Neutrophil (primary cell): ENCODE results near the gene NFAM1.

Experiments
- H3K27ac ChIP-seq: fragments of 200-600 bp; sonication (generic); 2 replicates; pipeline ENCODE4 v1.5.1; 2016; ENCODE audit warnings: mild to moderate bottlenecking, moderate library complexity
- H3K27me3 ChIP-seq: fragments of 200-600 bp; sonication (generic); 2 replicates; pipeline ENCODE4 v1.6.0; 2016; ENCODE audit warnings: mild to moderate bottlenecking
- H3K36me3 ChIP-seq: fragments of 200-600 bp; sonication (generic); 2 replicates; pipeline ENCODE4 v1.5.1; 2017
- H3K4me1 ChIP-seq, 2 experiments: fragments of 200-600 bp in 1 of 2; sonication (generic) in 1 of 2; 1 replicate in 1 of 2; 2 replicates in 1 of 2; pipeline versions ENCODE4 v1.5.1 to v1.6.1; 2013 to 2016; ENCODE audit warnings: low read depth in 1 of 2, low read length in 1 of 2, mild to moderate bottlenecking in 1 of 2, moderate library complexity in 1 of 2; ENCODE audit not compliant: control insufficient read depth in 1 of 2, insufficient read depth in 1 of 2
- H3K4me3 ChIP-seq, 2 experiments: fragments of 200-600 bp in 1 of 2; sonication (generic) in 1 of 2; 1 replicate in 1 of 2; 2 replicates in 1 of 2; pipeline ENCODE4 v1.5.1; 2013 to 2016; ENCODE audit warnings: low read depth in 1 of 2, low read length in 1 of 2, mild to moderate bottlenecking in 1 of 2, moderate library complexity in 1 of 2
- H3K9me3 ChIP-seq: fragments of 200-600 bp; sonication (generic); 2 replicates; pipeline ENCODE4 v1.5.1; 2016
- CTCF ChIP-seq: fragments of 200-600 bp; sonication (generic); IDR thresholded peaks from 2 replicates; pipeline ENCODE4 v1.5.1; 2016; ENCODE audit warnings: antibody characterized with exemption

The NFAM1 gene

DNA sequence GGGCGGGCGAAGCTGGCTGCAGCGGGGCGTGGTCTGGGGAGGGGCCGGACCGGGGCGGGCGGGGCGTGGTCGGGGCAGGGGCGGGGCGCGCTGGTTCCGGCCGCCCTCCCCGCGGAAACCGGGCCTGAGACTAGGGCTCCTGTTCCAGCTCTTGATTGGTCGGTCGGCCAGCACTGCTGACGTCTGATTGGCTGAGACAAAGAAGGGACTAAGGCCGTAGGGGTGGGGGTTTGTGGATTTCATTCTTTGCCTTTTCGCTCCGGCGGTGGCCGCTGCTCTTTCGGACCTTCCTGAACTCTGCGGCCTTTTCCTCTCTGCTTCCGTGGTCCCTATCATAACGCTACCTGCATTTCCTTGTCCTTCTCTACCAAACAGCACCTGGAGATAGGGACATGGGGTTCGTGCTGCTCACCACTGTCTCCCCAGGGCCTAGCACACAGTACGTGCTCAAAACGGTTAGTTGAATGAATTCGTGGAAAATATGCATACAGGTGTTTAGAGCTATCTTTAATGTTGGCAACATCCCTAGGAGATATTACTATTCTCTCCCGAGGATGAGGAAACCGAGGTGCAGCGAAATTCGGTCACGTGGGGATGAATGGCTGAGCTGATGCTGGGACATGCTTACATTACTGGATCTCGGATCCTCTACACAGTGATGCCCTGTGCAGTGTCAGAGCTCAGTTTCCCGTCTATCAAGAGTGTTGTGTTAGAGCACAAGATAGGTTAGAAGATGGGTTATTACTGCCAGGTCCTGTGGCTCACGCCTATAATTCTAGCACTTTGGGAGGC is 62.8 kb downstream of the NFAM1 start:
- H3K27ac ChIP-seq = peak overlapping the region; percentile 62

DNA sequence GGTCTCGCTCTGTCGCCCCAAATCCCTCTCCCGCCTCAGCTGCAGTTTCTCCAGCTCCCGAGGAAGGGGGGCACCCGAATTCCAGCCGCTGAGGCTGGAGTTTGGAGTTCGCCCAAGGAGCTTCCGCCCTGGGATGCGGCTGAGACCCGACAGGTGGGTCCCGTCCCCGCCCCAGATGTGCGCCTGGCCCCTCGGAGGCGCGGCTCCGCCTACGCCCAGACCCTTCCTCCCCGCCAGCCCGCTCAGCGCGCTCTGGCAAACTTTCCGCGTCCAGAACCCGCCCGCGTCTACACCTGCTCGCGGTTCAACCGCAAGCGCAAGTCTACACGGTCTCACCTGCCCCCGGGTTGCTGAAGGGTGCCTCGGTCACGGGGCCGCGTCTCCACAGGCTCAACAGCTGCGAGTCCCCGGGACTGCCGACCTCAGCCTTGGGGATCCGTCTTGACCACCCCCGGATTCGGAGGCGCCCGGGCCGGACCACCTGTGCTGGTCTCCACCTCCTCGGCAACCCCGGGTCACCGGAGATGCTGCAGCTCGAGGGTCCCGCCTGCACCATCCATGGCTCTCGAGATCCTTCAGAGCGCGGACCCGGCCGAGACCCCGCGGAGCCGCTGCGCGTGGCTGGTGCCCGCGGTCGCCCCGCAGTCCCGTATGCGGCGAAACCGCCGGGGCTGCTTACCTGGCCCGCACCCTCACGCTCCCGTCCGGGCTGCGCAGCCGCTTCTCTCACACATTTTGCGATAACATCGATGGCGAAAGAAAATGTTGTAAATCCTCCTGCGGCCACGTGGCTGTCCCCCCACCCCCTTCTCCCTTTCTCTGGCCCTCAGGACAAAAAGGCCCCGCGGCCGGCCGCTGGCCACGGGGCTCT is 63.6 kb downstream of the NFAM1 start:
- Histone ChIP-seq H3K27me3 (peaks cover 83% of the 10 kb centered on the region), H3K4me3 (peak overlapping the region; percentile 62 to 94), H3K36me3 (no peaks in the 10 kb centered on the region), H3K4me1 (peaks cover 17 to 21% of the 10 kb centered on the region in 2 experiments), H3K27ac (peak overlapping the region; percentile 62), H3K9me3 (no peaks in the 10 kb centered on the region)
- TF ChIP-seq CTCF = no peak

More for the DNA sequence above, 62.8 kb downstream of the NFAM1 start:
- Histone ChIP-seq H3K36me3 (no peaks in the 10 kb centered on the region), H3K4me3 (peak overlapping the region; percentile 62 to 94), H3K9me3 (no peaks in the 10 kb centered on the region), H3K4me1 (peaks cover 17 to 21% of the 10 kb centered on the region in 2 experiments), H3K27me3 (peaks cover 74% of the 10 kb centered on the region)
- TF ChIP-seq CTCF = peak; percentile 7

DNA sequence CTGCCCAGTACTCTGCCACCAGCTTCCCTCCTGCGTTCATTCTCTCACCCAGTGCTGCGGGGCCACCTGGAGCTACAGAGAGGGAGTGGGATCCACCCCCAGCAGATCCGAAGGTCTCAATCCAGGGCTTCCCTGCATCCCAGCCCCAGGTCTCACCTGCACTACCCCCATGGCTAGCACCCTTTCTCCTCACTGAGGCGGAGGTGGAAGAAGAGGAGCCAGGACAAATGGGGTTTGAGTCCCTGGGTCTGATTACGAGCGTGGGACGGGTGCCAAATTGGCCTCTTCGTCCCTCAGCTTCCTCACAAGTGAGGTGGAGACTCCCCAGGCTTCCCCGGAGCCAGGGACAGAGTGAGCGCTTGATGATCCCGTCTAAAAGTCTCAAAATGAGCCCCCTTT is 64.2 kb downstream of the NFAM1 start:
- H3K4me3 ChIP-seq = peak overlapping the region; percentile 62 to 94
- no peaks in the 10 kb centered on the region for H3K36me3 ChIP-seq
- peaks cover 17 to 21% of the 10 kb centered on the region in 2 experiments for H3K4me1 ChIP-seq
- H3K9me3 ChIP-seq = no peaks in the 10 kb centered on the region
- H3K27me3 ChIP-seq = peaks cover 89% of the 10 kb centered on the region
- H3K27ac ChIP-seq = no peak overlapping the region
- TF ChIP-seq CTCF = no peak

- Histone ChIP-seq H3K9me3 (no peaks in the 10 kb centered on the region), H3K4me3 (no peak overlapping the region), H3K36me3 (no peaks in the 10 kb centered on the region), H3K4me1 (peaks cover 17 to 21% of the 10 kb centered on the region in 2 experiments), H3K27me3 (peaks cover 94% of the 10 kb centered on the region), H3K27ac (no peak overlapping the region)
- TF ChIP-seq CTCF = no peak
Observed at GRCh38 chr22:42366806-42367581, 65.2 kb downstream of the NFAM1 start.

DNA sequence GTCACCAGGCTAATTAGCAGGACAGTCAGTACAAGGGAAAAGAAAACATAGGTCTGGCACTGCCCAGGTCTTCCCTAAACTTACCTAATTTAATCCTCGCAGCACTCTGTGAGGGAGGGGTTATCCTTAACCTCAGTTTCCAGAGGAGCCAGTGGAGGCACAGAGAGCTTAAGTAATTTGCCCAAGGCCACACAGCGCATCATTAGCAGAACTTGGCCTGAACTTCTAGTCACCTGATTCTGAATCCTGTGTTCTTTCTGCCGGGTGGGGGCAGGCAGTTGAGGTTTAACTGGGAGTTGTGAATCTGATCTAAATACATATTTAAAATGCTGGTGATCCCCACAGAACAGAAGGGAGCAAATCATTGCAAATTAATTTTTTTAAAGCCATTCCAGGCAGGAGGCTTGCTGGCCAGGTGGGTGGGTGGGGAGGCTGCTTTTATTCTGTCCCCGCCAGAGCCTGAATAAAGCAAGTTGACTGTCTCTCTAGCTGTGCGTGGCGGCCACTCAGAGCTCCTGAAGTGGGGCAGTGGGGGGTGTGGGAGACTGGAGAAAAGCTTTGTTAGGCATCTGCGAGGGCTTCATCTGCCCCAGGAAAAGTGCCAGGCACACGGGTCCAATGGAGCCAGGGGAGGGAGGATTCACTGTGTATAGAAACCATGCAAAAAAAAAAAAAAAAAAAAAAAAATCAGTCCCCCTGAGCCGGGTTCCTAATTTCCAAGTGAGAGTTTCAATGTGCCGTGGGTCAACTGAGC is 66.1 kb downstream of the NFAM1 start:
- no peak overlapping the region for H3K4me3 ChIP-seq
- no peak for TF ChIP-seq CTCF
- H3K4me1 ChIP-seq = peaks cover 17 to 21% of the 10 kb centered on the region in 2 experiments
- no peaks in the 10 kb centered on the region for H3K9me3 ChIP-seq
- H3K27me3 ChIP-seq = peaks cover 93% of the 10 kb centered on the region
- no peaks in the 10 kb centered on the region for H3K36me3 ChIP-seq
- no peak overlapping the region for H3K27ac ChIP-seq
